Lower lobe of right lung (tissue), 2 donors: ENCODE results near the gene TCF4. TPM values are rescaled to one million over a fixed set of nuclear protein-coding genes. Genes with fewer than 3 reads are reported as not detected.

Experiments used
- ATAC-seq, 2 donors: fragments of 200-7000 bp; cut with Tn5 transposase; one replicate each; pipeline ENCODE4 v1.9.1; 2020 to 2022; ENCODE audit warnings: mild to moderate bottlenecking in 2 of 2, moderate library complexity in 2 of 2
- DNase-seq: peaks from one replicate; pipeline ENCODE4 v3.0.0-alpha.2; 2020
- H3K27ac ChIP-seq: fragments of 200-600 bp; one replicate; pipeline ENCODE4 v1.8.0; 2022
- H3K27me3 ChIP-seq: fragments of 200-600 bp; one replicate; pipeline ENCODE4 v1.8.0; 2022; ENCODE audit warnings: low read depth
- H3K36me3 ChIP-seq: fragments of 200-600 bp; one replicate; pipeline ENCODE4 v1.8.0; 2022; ENCODE audit warnings: mild to moderate bottlenecking
- H3K4me1 ChIP-seq: fragments of 200-600 bp; one replicate; pipeline ENCODE4 v1.8.0; 2022
- H3K4me3 ChIP-seq: fragments of 200-600 bp; one replicate; pipeline ENCODE4 v1.8.0; 2022; ENCODE audit warnings: mild to moderate bottlenecking
- H3K9me3 ChIP-seq: fragments of 200-600 bp; one replicate; pipeline ENCODE4 v1.8.0; 2022
- CTCF ChIP-seq: fragments of 200-600 bp; IDR thresholded peaks from one replicate; pipeline ENCODE4 v1.8.0; 2022; ENCODE audit warnings: antibody characterized with exemption, mild to moderate bottlenecking
- intact Hi-C: fragments of 100-400 bp; cut with DNase I; formaldehyde crosslinking; loops from one replicate; pipeline ENCODE4 v1.11.0; 2022
- total RNA-seq: library from RNA; stranded (reverse); fragmentation: NEBNext Ultra II Directional; extraction: Animal tissue kit (Norgen Biotek cat#: 25700); gene quantifications from one replicate; pipeline ENCODE4 v1.2.1, GENCODE V29; 2021
- donor health status: DM: no; HTN: yes; CAD: no; lungs with severe emphysema.

The TCF4 gene
- total RNA-seq, 1 donor from 2014 or later = 112 TPM

- Histone ChIP-seq H3K36me3 (no peaks in the 10 kb centered on the region), H3K9me3 (no peaks in the 10 kb centered on the region), H3K27ac (no peak overlapping the region), H3K4me3 (no peak overlapping the region), H3K4me1 (peaks cover 15% of the 10 kb centered on the region), H3K27me3 (no peaks in the 10 kb centered on the region)
- DNase-seq (no peak), ATAC-seq (no peak)
- no peak for TF ChIP-seq CTCF
- intact Hi-C loops = no loop called here
Observed at GRCh38 chr18:55307505-55307904, 280.5 kb downstream of the TCF4 start.

- intact Hi-C loops = no loop called here
- Histone ChIP-seq H3K4me1 (peaks cover 12% of the 10 kb centered on the region), H3K27ac (no peak overlapping the region), H3K36me3 (no peaks in the 10 kb centered on the region), H3K27me3 (no peaks in the 10 kb centered on the region), H3K9me3 (no peaks in the 10 kb centered on the region), H3K4me3 (no peak overlapping the region)
- DNase-seq (no peak), ATAC-seq (no peak)
- no peak for TF ChIP-seq CTCF
Observed at GRCh38 chr18:55306359-55307024, 281.5 kb downstream of the TCF4 start.

- H3K27me3 ChIP-seq = no peaks in the 10 kb centered on the region
- intact Hi-C loops = no loop called here
- ATAC-seq = no peak
- H3K27ac ChIP-seq = no peak overlapping the region
- H3K4me1 ChIP-seq = peaks cover 12% of the 10 kb centered on the region
- H3K9me3 ChIP-seq = no peaks in the 10 kb centered on the region
- no peak overlapping the region for H3K4me3 ChIP-seq
- no peaks in the 10 kb centered on the region for H3K36me3 ChIP-seq
- no peak for TF ChIP-seq CTCF
- no peak for DNase-seq
Observed at GRCh38 chr18:55302167-55302833, 285.7 kb downstream of the TCF4 start.

- intact Hi-C loops = no loop called here
- H3K27ac ChIP-seq = no peak overlapping the region
Observed at GRCh38 chr18:55301824-55302166, 286.2 kb downstream of the TCF4 start.

GRCh38 chr18:55300936-55301531, 287.0 kb downstream of the TCF4 start:
- no peaks in the 10 kb centered on the region for H3K36me3 ChIP-seq
- no peak for DNase-seq
- H3K9me3 ChIP-seq = no peaks in the 10 kb centered on the region
- no peaks in the 10 kb centered on the region for H3K27me3 ChIP-seq
- H3K4me1 ChIP-seq = peaks cover 6% of the 10 kb centered on the region
- intact Hi-C loops = no loop called here
- no peak for ATAC-seq
- H3K4me3 ChIP-seq = no peak overlapping the region
- H3K27ac ChIP-seq = no peak overlapping the region
- no peak for TF ChIP-seq CTCF

More at GRCh38 chr18:55301824-55302166, 286.2 kb downstream of the TCF4 start:
- H3K4me1 ChIP-seq = peaks cover 11% of the 10 kb centered on the region
- DNase-seq = no peak
- no peak for TF ChIP-seq CTCF
- no peaks in the 10 kb centered on the region for H3K9me3 ChIP-seq
- no peaks in the 10 kb centered on the region for H3K36me3 ChIP-seq
- no peak overlapping the region for H3K4me3 ChIP-seq
- no peak for ATAC-seq
- no peaks in the 10 kb centered on the region for H3K27me3 ChIP-seq
